HG03060 (cell line): ENCODE data around the gene PHOSPHO2.
"Not testable (repeated sequence)": the region's sequence is repeated elsewhere in the genome, so short reads cannot be mapped to it uniquely, and the experiment has no call there.

Experiments used
- ATAC-seq: cut with Tn5 transposase; IDR thresholded peaks from one replicate; pipeline ENCODE4 v1.9.1; 2021; ENCODE audit warnings: low read depth, moderate number of reproducible peaks; ENCODE audit not compliant: unreplicated experiment

PHOSPHO2 gene

GRCh38 chr2:169683425-169684134 lies 10.7 kb upstream of the PHOSPHO2 start:
- ATAC-seq = no peak

GRCh38 chr2:169684135-169684565 lies 10.1 kb upstream of the PHOSPHO2 start:
- ATAC-seq = no peak

- ATAC-seq = not testable (repeated sequence)
Observed at GRCh38 chr2:169684712-169685111, 9.6 kb upstream of the PHOSPHO2 start.

GRCh38 chr2:169686825-169687224 lies 7.4 kb upstream of the PHOSPHO2 start:
- ATAC-seq = not testable (repeated sequence)

GRCh38 chr2:169687943-169688342 lies 6.3 kb upstream of the PHOSPHO2 start:
- ATAC-seq = not testable (repeated sequence)

GRCh38 chr2:169690958-169691357 lies 3.3 kb upstream of the PHOSPHO2 start:
- no peak for ATAC-seq

- ATAC-seq = no peak
Observed at GRCh38 chr2:169692718-169693117, 1.6 kb upstream of the PHOSPHO2 start.

- no peak for ATAC-seq
Observed at GRCh38 chr2:169693360-169693759, 909 bp upstream of the PHOSPHO2 start.

GRCh38 chr2:169694894-169695260 lies 608 bp downstream of the PHOSPHO2 start:
- ATAC-seq = no peak

GRCh38 chr2:169696381-169696780 lies 2.1 kb downstream of the PHOSPHO2 start:
- ATAC-seq = no peak

GRCh38 chr2:169699173-169699572 lies 4.9 kb downstream of the PHOSPHO2 start:
- ATAC-seq = not testable (repeated sequence)

GRCh38 chr2:169702996-169703395 lies 8.7 kb downstream of the PHOSPHO2 start:
- no peak for ATAC-seq

- no peak for ATAC-seq
Observed at GRCh38 chr2:169704160-169704708, 10.0 kb downstream of the PHOSPHO2 start.

- no peak for ATAC-seq
Observed at GRCh38 chr2:169705927-169706326, 11.7 kb downstream of the PHOSPHO2 start.

GRCh38 chr2:169707626-169708025 lies 13.4 kb downstream of the PHOSPHO2 start:
- ATAC-seq = no peak

GRCh38 chr2:169709331-169709730 lies 15.1 kb downstream of the PHOSPHO2 start:
- ATAC-seq = no peak

- no peak for ATAC-seq
Observed at GRCh38 chr2:169709981-169710380, 15.7 kb downstream of the PHOSPHO2 start.

GRCh38 chr2:169711751-169712509 lies 17.7 kb downstream of the PHOSPHO2 start:
- no peak for ATAC-seq

- no peak for ATAC-seq
Observed at GRCh38 chr2:169712791-169713227, 18.5 kb downstream of the PHOSPHO2 start.

- ATAC-seq = no peak
Observed at GRCh38 chr2:169713331-169713730, 19.1 kb downstream of the PHOSPHO2 start.

- ATAC-seq = no peak
Observed at GRCh38 chr2:169714699-169715098, 20.4 kb downstream of the PHOSPHO2 start.
